Progenitor cell of endocrine pancreas (in vitro differentiated cells): ENCODE data around the gene SSBP2. TPM values are rescaled to one million over a fixed set of nuclear protein-coding genes. Genes with fewer than 3 reads are reported as not detected.

Source experiments
- DNase-seq: peaks from one replicate; pipeline ENCODE4 v3.0.0; 2021; ENCODE audit warnings: low spot score; ENCODE audit not compliant: unreplicated experiment
- H3K27ac Mint-ChIP-seq: 2 replicates; pipeline ENCODE4 v1.8.0; 2021; ENCODE audit warnings: mild to moderate bottlenecking, moderate library complexity, mixed read lengths
- H3K27me3 Mint-ChIP-seq: 2 replicates; pipeline ENCODE4 v1.8.0; 2021; ENCODE audit warnings: mixed read lengths
- H3K36me3 Mint-ChIP-seq: 2 replicates; pipeline ENCODE4 v1.8.0; 2022; ENCODE audit warnings: mixed read lengths; ENCODE audit not compliant: insufficient read depth
- H3K4me1 Mint-ChIP-seq: 2 replicates; pipeline ENCODE4 v1.8.0; 2021; ENCODE audit warnings: low read depth, mixed read lengths
- H3K4me3 Mint-ChIP-seq: 2 replicates; pipeline ENCODE4 v1.8.0; 2021; ENCODE audit warnings: low read depth, mild to moderate bottlenecking, moderate library complexity, mixed read lengths
- H3K9me3 Mint-ChIP-seq: 2 replicates; pipeline ENCODE4 v1.8.0; 2021; ENCODE audit warnings: low read depth, mixed read lengths
- total RNA-seq: library from RNA; stranded (reverse); gene quantifications from 2 replicates; pipeline ENCODE4 v1.2.1, GENCODE V29; 2021
- TF ChIP-seq, protein P1 (sequence below): fragments of 200-600 bp; sonication (generic); IDR thresholded peaks from one replicate; pipeline ENCODE4 v1.5.0; 2021; ENCODE audit warnings: antibody characterized with exemption, mild to moderate bottlenecking; ENCODE audit not compliant: unreplicated experiment

The SSBP2 gene
- total RNA-seq, 1 donor from 2014 or later, result 66.6 TPM

DNA sequence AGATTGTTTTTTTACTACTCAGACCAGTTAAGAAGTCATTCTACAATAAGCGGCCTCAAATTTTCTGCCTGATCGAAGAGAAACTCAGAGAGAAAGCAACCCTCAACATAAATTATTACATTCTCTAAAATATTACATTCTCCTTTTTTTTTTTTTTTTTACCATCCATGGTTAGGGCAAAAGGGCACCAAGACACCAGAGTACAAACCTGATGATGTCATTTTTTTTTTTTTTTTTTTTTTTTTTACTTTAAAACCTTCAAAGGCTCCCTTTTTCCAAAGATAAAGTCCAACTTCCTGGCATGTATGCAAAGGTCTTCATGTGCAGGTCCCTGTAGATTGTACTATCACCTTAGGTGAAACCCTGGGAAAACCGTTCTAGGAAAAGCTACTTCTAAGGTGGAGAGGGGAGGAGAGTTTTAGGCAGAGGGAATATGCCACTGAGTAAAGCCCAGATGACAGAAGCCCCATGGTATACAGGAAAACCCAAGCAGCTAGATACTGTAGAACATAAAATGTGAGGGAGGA is 104.4 kb downstream of the SSBP2 start:
- DNase-seq, result no peak
- no peak overlapping the region for H3K27ac Mint-ChIP-seq
- no peaks in the 10 kb centered on the region for H3K4me1 Mint-ChIP-seq
- no peaks in the 10 kb centered on the region for H3K27me3 Mint-ChIP-seq
- peaks cover 6% of the 10 kb centered on the region for H3K36me3 Mint-ChIP-seq
- no peaks in the 10 kb centered on the region for H3K9me3 Mint-ChIP-seq
- TF ChIP-seq, protein P1, sequence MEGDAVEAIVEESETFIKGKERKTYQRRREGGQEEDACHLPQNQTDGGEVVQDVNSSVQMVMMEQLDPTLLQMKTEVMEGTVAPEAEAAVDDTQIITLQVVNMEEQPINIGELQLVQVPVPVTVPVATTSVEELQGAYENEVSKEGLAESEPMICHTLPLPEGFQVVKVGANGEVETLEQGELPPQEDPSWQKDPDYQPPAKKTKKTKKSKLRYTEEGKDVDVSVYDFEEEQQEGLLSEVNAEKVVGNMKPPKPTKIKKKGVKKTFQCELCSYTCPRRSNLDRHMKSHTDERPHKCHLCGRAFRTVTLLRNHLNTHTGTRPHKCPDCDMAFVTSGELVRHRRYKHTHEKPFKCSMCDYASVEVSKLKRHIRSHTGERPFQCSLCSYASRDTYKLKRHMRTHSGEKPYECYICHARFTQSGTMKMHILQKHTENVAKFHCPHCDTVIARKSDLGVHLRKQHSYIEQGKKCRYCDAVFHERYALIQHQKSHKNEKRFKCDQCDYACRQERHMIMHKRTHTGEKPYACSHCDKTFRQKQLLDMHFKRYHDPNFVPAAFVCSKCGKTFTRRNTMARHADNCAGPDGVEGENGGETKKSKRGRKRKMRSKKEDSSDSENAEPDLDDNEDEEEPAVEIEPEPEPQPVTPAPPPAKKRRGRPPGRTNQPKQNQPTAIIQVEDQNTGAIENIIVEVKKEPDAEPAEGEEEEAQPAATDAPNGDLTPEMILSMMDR, result no peak
- no peak overlapping the region for H3K4me3 Mint-ChIP-seq

DNA sequence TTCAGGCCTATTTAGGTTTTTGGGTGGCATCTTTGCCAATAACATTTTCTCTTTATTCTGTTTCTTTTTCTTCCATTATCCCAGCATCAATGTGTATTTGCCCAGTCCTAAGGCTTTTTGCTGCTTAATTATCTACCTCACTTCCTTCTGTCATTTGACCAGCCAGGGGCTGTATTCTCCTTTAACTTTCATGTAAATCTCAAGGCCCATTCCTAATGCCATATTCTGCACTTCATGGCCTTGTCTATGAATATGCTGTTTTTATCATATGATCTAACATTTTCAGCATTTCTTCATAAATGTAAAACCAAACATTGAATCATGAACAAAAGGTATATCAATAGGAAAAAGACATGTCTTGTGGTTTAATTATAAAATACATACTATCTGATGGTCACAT is 108.7 kb downstream of the SSBP2 start:
- TF ChIP-seq, protein P1, result no peak
- no peaks in the 10 kb centered on the region for H3K9me3 Mint-ChIP-seq
- H3K4me3 Mint-ChIP-seq, result no peak overlapping the region
- no peaks in the 10 kb centered on the region for H3K4me1 Mint-ChIP-seq
- no peaks in the 10 kb centered on the region for H3K27me3 Mint-ChIP-seq
- no peak overlapping the region for H3K27ac Mint-ChIP-seq
- no peak for DNase-seq
- peaks cover 4% of the 10 kb centered on the region for H3K36me3 Mint-ChIP-seq

DNA sequence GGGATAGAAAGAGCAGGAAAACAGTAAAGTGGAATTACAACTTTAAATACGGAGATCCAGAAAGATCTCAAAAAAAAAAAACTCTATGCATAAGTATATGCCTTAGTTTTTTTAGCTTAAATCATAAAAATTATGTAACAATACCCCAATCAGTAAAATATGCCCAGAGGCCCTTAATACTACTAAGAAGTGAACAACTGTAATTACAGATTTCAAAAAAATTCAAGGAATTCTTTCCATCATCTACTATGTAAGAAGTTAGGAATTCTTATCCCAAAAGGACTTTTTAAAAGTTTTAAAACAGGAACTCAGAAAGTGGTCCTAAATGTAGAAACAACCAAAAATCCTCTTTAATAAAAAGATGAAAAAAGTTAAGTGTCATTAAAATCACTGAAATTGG is 111.3 kb downstream of the SSBP2 start:
- no peak overlapping the region for H3K4me3 Mint-ChIP-seq
- peaks cover 2% of the 10 kb centered on the region for H3K36me3 Mint-ChIP-seq
- TF ChIP-seq, protein P1, result no peak
- H3K9me3 Mint-ChIP-seq, result no peaks in the 10 kb centered on the region
- H3K4me1 Mint-ChIP-seq, result no peaks in the 10 kb centered on the region
- no peak overlapping the region for H3K27ac Mint-ChIP-seq
- H3K27me3 Mint-ChIP-seq, result no peaks in the 10 kb centered on the region
- DNase-seq, result no peak

DNA sequence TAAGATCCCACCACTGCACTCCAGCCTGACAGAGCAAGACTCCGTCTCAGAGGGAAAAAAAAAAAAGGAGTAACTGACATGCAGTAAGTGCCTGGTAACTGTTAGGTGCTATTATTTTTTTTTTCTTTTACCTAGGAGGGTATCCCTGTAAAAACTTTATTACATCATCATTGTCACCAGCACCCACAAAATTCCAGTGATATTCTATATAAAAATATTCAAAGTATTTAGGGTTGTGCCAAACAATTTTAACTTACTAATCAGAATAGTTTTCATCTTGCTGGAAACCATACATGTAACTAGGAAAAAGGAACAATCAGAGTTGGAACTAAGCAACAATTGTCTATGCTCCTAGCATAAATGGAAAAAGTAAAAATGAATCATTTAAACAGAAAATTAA is 112.4 kb downstream of the SSBP2 start:
- no peaks in the 10 kb centered on the region for H3K9me3 Mint-ChIP-seq
- no peaks in the 10 kb centered on the region for H3K36me3 Mint-ChIP-seq
- no peak overlapping the region for H3K4me3 Mint-ChIP-seq
- H3K27ac Mint-ChIP-seq, result no peak overlapping the region
- no peak for DNase-seq
- H3K27me3 Mint-ChIP-seq, result no peaks in the 10 kb centered on the region
- H3K4me1 Mint-ChIP-seq, result no peaks in the 10 kb centered on the region
- TF ChIP-seq, protein P1, result no peak

DNA sequence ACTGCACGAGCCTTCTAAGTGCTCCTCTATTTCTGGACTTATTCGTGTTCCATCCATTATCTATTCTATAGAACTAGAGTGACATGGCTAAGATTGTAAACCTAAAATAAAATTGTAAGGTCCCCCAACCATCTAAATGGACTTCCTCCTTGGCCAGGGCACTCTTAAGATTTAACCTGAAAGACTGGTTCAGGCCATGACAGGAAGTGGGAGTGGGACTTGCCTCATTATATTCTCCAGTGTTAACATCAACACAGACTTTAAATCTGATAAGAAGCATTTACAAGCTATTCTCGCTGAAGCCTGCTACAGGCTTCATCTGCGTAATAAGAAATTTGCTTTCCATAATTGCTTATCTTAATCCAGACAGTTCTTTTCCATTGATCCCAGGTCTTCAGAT is 117.0 kb downstream of the SSBP2 start:
- Mint-ChIP-seq H3K4me3 (no peak overlapping the region), H3K4me1 (no peaks in the 10 kb centered on the region), H3K27me3 (no peaks in the 10 kb centered on the region), H3K27ac (no peak overlapping the region), H3K36me3 (peaks cover 1% of the 10 kb centered on the region), H3K9me3 (no peaks in the 10 kb centered on the region)
- no peak for DNase-seq
- TF ChIP-seq, protein P1, result no peak
